GM21423 (cell line): ENCODE measurements around the gene MREG.
A peak's percentile ranks its signal among the peaks of the same experiment; 100 is the strongest.
"Not testable (repeated sequence)": the region's sequence is repeated elsewhere in the genome, so short reads cannot be mapped to it uniquely, and the experiment has no call there.

Source experiments
- ATAC-seq: cut with Tn5 transposase; IDR thresholded peaks from one replicate; pipeline ENCODE4 v1.9.1; 2021; ENCODE audit warnings: mild to moderate bottlenecking, moderate library complexity; ENCODE audit not compliant: unreplicated experiment

Gene MREG

GRCh38 chr2:215997219-215997618 is 16.1 kb downstream of the MREG start:
- no peak for ATAC-seq

GRCh38 chr2:215994911-215995310 is 18.4 kb downstream of the MREG start:
- no peak for ATAC-seq

GRCh38 chr2:215988556-215989207 is 24.7 kb downstream of the MREG start:
- not testable (repeated sequence) for ATAC-seq

GRCh38 chr2:215985257-215985656 is 28.1 kb downstream of the MREG start:
- ATAC-seq = no peak

- no peak for ATAC-seq
These were observed 28.7 kb downstream of the MREG start for GRCh38 chr2:215984661-215985060.

GRCh38 chr2:215983581-215984351 is 29.6 kb downstream of the MREG start:
- peak; percentile 75 for ATAC-seq

- ATAC-seq = peak; percentile 57
These were observed 30.9 kb downstream of the MREG start for GRCh38 chr2:215982465-215982875.

- no peak for ATAC-seq
These were observed 32.2 kb downstream of the MREG start for GRCh38 chr2:215981115-215981514.

GRCh38 chr2:215979620-215980019 is 33.7 kb downstream of the MREG start:
- peak; percentile 31 for ATAC-seq

GRCh38 chr2:215974700-215975429 is 38.5 kb downstream of the MREG start:
- no peak for ATAC-seq

GRCh38 chr2:215973954-215974699 is 39.2 kb downstream of the MREG start:
- no peak for ATAC-seq

- ATAC-seq = no peak
These were observed 40.1 kb downstream of the MREG start for GRCh38 chr2:215973145-215973792.

GRCh38 chr2:215971671-215972070 is 41.7 kb downstream of the MREG start:
- no peak for ATAC-seq

- ATAC-seq = not testable (repeated sequence)
These were observed 42.5 kb downstream of the MREG start for GRCh38 chr2:215970894-215971293.

- ATAC-seq = no peak
These were observed 42.9 kb downstream of the MREG start for GRCh38 chr2:215970425-215970824.

- ATAC-seq = no peak
These were observed 44.1 kb downstream of the MREG start for GRCh38 chr2:215969131-215969841.

- ATAC-seq = no peak
These were observed 44.9 kb downstream of the MREG start for GRCh38 chr2:215968499-215968898.

GRCh38 chr2:215967590-215968378 is 45.6 kb downstream of the MREG start:
- no peak for ATAC-seq

- ATAC-seq = no peak
These were observed 46.4 kb downstream of the MREG start for GRCh38 chr2:215966951-215967350.
